ENCODE data around the gene ACACA.

ACACA gene

DNA sequence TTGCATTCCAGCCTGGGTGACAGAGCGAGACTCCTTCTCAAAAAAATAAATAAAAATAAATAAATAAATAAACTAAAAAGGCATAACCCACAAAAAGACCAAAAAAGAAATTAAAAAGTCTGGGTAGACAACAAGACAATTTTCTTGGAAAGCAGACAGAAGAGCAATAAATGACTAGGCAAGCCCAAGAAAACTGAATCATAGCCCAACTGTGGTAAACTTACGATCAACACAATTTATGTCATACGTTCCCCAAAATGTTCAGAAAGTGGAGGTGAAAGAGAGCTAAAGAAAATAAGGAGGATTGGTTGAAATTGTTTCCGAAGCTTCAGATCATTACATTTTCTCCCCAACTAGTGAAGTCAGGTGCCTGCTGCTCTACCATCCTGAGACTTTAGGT, 62.1 kb downstream of the ACACA start:
- DNase-seq (ENCODE audit: low read depth): no peak

DNA sequence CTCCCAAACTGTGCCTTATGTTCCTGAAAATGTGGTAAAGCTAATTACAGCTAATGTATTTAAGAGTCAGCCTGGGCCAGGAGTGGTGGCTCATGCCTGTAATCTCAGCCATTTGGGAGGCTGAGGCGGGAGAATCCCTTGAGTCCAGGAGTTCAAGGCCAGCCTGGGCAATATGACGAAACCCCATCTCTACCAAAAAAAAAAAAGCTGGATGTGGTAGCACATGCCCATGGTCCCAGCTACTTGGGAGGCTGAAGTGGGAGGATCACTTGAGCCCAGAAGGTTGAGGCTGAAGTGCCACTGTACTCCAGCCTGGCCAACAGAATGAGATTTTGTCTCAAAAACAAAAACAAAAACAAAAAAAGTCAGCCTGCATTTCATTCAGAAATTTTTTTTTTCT, 64.0 kb downstream of the ACACA start:
- DNase-seq (ENCODE audit: low read depth): no peak

DNA sequence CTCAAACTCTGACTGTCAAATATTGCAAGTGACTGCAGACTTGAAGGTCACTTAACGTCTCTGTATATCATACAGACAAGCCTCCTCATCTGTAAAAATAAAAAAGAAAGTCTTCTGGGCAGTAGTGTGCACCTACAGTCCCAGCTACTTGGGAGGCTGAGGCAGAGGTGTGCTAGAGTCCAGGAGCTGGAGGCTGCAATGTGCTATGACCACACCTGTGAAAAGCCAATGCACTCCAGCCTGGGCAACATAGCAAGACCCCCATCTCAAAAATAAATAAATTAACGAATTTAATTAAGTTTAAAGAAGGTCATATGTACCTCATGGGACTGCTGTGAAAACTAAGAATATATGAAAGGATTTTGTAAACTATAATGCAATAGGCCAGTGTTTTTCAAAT, 65.8 kb downstream of the ACACA start:
- no peak for DNase-seq (ENCODE audit: low read depth)

DNA sequence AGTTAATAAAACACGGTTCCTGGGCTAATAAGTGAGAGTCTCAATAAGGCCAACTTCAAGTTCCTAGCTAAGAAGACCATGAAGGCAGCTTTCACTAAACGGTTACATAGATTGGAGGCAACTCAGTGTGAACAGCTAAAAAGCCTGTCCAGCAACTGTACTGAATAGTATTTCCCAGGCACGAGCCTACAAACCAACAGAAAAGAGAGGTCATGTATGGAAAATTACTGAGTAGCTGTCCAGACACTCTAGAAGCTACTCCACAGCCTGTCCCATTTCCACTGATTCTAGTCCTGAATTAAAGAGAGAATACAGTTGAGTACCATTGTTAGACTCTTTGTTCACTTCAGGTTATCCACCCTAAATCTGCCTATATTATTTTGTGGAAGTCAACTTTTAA, 67.3 kb downstream of the ACACA start:
- DNase-seq (ENCODE audit: low read depth): no peak

DNA sequence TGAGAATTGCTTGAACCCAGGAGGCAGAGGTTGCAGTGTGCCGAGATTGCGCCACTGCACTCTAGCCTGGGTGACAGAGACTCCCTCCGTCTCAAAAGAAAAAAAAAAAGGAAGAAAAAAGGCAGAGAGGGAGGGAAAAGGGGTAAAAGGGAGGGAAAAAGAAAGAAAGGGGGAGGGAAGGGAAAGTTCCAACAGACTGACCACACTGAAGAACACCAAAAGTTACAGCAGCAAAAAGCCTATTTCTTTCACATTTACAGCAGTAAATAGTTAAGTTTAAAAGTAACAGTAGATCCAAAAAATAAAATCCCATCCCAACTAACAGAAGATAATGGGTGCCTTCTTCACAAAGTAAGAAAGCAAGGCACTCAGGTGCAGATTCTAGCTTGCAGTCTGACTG, 67.8 kb downstream of the ACACA start:
- DNase-seq (ENCODE audit: low read depth): no peak

DNA sequence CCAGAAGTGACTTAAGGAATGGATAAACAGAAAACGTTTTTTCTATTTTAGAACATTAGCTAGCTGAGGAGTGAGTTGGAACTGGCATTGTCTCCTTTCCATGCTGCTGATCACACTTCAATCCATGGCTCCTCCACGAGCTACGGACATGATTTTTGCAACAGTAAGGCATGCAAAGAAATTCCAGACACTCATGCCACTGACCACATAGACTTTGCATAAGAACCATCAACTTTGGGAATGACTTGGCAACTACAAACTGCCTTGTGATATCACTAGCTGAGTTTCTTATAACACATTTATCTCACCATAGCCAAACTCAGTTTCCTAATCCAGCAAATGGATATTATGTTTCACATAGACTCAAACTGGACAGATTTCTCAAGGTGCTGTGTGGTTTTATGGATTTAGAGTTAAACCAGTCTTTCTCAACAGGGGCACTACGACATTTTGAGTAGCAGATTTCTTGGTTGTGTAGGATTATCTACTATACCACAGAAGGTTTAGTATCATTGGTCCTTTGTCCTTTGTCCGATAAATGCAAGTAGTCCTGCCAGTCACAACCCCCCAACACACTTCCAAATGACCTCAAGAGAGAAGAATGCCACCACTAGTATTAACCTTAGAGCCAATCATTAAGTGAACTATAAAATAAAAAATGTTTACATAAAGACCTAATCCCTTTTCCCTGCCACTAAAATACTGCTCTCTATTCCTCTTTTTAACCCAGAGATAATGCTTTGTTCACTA, 79.1 kb downstream of the ACACA start:
- DNase-seq (ENCODE audit: low read depth): no peak

DNA sequence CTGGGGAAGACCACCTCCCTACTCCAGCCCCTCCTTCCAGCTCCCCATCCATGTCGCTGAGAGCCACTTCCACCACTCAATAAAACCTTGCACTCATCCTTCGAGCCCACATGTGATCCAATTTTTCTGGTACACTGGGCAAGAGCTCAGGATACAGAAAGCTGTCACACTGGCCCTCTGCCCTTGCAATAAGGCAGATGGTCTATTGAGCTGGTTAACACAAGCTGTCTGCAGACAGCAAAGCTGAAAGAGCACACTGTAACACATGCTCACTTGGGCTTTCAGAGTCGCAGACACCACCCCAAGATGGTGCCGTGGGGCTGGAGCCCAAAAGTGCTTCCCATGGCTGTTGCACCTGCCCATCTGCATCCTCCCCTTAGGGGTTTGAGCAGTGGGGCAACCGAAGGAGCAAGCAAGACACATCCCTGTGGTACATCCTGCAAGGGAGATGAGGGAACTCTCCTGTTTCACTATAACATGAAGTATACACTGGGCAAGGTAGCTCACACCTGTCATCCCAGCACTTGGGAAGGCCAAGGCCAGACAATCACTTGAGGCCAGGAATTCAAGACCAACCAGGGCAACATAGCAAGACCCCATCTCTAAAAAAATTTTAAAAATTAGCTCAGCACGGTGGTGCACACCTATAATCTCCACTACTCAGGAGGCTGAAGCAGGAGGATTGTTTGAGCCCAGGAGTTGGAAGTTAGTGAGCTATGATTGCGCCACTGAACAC, 83.6 kb downstream of the ACACA start:
- no peak for DNase-seq (ENCODE audit: low read depth)

DNA sequence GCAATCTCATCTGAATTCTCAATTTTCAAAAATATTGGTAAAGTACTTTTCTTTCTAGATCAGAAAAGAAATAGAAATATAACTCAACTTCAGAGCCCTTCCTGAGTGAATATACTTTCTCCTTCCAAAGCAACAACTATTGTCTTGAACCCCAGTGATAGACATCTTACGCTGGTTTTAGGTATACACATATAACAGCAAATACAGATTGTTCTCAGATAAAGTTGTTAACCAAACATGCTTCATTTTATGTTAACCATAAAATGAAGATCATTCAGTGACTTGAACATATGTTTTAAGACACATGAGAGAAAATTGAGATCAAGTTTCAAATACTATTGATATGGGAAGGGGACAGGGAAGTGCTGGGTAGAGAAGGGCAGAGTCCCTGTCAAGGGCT, 84.5 kb downstream of the ACACA start:
- DNase-seq (ENCODE audit: low read depth): no peak

DNA sequence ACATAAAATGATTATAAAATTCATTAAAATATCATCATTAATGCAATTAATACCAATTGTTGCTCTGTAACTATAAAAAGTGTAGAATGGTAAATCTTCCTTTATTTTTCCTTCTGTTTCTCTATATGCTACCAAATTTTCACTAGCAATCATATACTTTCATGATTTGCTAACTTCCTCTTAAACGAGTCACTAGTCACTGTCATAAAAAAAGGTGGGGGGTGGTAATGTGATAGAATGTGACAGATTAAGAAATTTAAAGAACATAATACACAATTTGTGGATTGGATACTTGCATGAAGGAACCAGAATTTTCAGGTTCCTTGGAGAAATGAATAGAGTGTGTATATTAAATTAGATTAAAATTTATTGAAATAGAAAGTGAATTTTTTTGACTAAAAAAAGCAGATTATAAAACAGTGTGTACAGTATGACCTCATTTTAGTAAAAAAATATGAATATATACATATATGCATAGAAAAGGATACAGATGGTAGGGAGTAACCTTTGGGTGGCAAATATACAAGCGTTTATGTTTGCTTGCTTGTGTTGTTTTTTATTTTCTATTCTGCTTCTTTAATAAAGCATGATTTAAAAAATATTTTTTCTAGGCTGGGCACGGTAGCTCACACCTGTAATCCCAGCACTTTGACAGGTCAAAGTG, 87.6 kb downstream of the ACACA start:
- no peak for DNase-seq (ENCODE audit: low read depth)

DNA sequence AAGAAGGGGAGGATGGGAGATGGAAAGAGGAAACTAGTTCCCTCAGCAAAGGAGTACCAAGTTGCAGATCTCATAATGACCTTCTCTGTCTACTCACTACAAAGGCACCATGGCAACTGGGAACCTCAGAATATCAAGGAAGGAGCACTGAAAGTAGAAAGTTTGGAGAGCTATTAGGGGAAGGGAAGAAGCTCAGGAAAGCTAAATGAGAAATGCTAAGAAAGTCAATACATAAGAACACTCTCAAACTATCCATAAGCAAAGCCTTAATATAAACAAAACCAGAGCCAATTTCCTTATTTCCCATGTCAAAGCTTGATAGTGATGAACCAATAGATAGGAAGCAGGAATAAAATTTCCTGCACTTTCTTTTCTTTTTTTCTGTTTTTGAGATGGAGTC, 88.8 kb downstream of the ACACA start:
- no peak for DNase-seq (ENCODE audit: low read depth)

DNA sequence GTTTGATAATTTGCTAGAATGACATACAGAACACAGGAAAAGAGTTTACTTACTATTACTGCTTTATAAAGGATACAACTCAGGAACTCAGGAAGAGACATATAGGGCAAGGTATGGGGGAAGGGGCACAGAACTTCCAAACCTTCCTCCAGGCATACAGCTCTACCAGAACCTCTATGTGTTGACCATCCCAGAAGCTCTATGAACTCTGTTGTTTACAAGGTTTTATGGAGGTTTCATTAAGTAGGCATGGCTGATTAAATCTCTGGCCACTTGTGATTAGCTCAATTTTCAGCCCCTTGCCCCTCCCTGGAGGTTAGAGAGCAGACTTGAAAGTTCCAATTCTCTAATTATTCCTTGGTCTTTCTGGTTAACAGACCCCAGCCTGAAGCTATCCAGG, 91.0 kb downstream of the ACACA start:
- no peak for DNase-seq (ENCODE audit: low read depth)

DNA sequence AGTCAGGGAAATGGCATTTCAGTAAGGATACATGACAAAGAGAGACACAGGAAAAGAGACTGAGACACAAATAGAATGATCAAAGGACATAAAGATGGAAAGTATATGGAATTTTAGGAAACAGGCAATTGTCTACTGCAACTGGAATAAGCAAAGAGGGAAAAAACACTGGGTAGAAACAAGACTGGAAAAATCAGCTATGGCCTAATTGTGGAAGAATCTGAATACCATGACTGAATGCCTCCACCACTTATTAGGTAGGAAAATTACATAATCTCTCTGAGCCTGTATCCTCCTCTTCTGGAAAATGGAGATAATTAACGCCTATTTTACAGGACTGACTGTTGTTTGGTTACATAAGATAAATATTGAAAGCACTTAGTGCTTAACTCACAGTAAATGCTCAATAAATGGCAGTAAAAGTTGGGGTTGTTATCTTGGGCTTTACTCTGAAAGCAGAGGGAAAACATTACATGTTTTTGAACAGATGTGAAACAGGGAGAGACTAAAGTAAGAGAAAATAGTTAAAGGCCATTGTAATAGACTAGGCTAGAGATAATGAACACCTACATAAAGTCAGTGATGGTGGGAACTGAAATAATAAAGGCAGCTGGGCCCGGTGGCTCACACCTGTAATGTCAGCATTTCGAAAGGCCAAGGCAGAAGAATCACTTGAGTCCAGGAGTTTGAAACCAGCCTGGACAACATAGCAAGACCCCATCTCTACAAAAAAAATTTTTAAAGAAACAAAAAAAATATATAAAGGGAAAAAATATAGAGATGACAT, 94.3 kb downstream of the ACACA start:
- DNase-seq (ENCODE audit: low read depth): no peak

DNA sequence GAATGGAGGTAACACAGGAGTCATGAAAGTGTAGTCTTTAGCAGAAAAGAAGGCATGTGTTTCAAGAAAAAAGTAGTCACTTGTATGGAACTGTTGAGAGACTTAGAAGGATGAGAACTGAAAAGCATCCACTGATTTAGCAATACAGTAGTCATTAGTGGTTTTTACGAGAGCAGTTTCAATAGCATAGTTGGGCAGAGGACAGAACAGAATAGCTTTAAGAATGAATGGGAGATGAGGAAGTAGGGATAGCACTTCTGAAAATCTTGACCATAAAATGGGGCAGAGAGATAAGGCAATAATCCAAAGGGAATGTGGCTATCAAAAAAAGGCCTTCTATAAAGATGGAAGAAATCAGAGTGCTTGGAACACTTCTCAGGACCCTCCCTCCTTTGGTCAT, 95.7 kb downstream of the ACACA start:
- DNase-seq (ENCODE audit: low read depth): no peak

DNA sequence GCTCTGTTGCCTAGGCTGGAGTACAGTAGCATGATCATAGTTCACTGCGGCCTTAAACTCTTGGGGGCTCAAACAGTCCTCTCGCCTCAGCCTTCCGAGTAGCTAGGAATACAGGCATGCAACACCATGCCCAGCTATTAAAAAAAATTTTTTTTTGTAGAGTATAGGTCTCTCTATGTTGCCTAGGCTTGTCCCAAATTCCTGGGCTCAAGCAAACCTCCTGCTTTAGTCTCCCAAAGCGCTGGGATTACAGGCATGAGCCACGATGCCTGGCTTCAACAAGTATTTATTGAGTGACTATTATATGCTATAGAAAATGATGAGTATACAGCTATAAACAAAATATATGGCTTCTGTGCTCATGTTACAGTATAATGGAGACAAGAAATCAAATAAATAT, 97.6 kb downstream of the ACACA start:
- DNase-seq (ENCODE audit: low read depth): no peak

DNA sequence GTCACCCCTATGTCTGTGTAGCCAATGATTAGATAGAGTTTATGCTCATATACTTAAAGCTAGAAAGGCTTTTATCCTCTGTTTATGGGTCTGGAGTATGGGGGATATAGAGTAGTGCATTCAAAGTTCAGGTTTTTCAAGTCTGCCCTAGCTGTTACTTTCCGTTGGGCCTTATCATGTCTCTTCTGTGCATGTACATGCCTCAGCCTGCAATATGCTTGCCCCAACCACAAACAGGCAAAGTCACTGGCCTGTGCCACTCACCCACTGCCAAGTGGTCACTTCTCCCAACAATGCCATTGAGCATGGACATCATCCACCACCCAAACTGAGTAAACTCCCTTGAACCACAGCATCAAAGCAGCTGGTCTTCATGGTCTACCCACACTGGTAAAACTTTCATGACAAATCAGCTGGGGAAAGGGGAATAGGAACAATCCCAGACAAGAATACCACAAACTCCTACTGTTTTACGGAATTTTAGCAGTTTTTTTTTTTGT, 101.2 kb downstream of the ACACA start:
- DNase-seq (ENCODE audit: low read depth): no peak

DNA sequence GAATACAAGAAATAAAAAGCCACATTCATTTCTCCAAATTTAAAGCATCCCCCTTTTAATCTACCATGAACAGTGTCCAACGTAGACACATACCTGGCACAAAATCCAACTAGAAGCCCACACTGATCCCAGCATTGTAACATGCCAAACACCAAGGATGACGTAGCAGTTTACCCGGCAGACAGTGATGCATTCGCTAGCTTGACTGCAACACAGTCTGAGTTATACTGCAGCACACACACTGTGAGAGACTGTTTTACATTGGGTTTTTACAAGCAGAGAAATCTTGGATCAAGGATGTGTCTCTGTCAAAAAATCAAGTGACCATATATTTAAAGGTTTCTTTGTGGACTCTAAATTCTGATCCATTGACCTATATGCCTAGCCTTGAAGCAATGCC, 105.3 kb downstream of the ACACA start:
- no peak for DNase-seq (ENCODE audit: low read depth)

DNA sequence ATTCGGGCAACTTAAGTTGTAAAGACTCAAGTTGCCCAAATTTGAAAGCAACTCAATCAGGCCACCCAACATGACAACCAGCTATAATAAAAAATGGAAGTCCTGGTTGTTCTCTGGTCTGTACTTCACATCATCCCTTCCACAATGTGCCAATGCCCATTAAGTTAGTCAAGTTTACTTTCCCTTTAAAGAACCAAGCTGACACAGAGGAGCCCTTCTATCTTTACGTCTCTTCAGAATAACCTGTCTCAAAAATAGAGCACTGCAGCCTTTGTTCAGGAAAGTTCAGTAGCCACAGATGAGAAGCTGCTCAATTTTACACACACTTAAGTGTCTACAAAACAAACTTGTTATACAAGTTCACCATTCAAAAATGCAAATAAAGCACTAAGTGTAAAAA, 106.0 kb downstream of the ACACA start:
- DNase-seq (ENCODE audit: low read depth): no peak

DNA sequence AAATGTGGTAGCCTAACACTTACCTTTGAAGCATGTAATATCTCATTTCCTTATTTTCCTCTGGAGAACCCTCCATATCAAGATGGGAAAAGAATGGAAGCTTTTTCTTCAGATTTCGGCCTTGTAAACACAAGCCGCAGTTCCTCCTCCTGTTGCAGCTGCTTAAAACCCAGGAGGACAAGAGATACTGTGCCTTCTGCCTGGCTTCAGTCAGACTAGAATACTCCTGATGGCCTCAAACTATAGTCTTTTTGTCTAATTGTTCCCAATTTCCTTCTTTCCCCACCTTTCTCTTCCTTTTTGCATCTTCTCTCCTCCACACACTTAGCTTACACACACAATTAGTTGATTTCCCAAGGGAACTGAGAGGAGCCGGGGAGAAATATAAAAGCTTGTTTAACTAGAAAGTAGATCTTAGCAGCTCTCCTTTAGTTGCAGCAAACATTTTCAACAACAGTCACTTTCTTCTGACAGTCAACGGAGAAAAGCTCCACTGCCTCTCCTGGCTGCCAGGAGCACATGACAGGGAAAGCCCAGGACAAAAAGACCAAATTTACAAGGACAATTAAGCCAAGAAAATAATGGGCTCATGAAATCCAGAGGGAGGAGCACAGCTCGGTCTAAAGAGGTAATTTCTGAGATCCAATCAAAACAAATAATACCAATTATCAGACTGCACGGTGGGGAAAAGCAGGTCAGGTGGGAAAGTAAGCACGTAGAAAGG, 107.2 kb downstream of the ACACA start:
- DNase-seq (ENCODE audit: low read depth): no peak

DNA sequence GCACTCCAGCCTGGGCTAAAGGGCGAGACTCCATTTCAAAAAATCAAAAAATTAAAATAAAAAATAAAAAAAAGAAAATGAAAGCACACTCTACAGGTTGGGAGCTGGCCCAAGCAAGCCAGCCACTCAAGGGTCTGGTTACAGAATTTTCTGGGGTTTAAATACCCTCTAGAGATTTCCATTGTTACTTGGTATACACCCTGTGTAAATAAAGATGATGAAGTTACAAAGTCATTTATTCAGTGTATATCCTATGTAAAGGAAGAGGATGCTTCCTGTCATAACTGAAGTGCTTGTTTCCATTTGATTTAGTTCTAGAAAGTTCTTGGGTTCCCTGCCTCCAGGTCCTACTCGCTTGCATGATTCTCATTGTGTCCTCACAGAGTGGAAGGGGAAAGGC, 110.7 kb downstream of the ACACA start:
- DNase-seq (ENCODE audit: low read depth): no peak

DNA sequence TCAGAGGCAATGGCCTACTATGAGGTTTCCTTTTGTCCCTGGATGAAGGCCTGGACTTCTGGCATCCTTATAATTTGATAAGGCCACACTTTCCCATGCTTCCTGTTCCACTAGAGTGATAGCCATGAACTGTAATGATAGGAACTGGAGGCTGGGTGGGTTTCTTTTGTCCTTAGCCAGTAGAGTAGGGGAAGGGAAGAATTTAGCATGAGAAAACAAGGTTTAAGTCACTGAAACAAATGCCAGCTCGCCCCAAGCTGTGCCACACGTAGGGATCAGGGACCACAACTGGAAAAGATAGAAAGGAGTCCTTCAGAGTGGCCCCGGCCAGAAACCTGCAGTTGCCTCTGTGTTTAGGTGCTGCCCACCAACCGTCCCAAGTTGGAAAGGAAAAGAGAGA, 111.7 kb downstream of the ACACA start:
- DNase-seq (ENCODE audit: low read depth): no peak

DNA sequence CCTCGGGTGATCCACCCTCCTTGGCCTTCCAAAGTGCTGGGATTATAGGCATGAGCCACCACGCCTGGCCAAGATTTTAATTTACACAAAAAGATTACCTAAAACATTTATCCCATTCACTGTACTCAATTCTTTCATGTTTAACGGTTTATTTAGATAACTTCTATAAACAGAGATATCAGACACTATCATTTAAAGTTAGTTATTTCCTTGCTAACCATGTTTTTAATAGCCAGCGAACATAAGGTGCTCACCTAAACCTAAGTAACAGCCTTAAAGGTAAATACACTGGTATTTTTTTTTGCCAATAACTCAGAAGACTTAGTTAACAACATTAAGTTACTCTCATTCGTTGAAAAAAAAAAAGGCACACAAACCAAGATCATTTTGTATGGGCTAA, 112.9 kb downstream of the ACACA start:
- no peak for DNase-seq (ENCODE audit: low read depth)

Measured in HS-27A (cell line).